Measurements from ENCODE around the gene NXT1. TPM values are rescaled to one million over a fixed set of nuclear protein-coding genes. Genes with fewer than 3 reads are reported as not detected.

The NXT1 gene
- total and polyA plus RNA-seq, 10 of the 15 experiments (the other 5 are each of a cell fraction or from before 2014, with no cell fraction given): 10.2 to 66.7 (median 44.0) TPM

DNA sequence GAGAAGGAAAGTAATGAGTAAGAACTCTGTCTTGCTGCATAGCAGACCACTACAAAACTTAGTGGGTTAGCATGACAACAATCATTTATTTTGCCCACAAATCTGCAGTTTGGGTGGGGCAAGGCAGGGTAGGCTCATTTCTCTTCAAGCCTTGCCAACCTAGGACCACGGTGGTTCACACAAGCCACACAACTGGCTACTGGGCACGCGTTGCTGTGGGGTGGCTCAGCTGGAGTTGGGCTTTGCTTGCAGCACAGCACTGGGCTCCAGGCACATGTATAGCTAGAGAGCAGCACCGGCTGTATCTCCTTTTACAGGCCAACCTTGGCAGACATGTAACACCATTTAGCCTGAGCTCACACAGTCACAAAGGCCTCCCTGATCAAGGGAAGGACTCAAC lies 4.6 kb upstream of the NXT1 start:
- H3K27me3 ChIP-seq (replicated peaks in 1 of 2; ENCODE audit: control insufficient read depth in 2 of 2, insufficient read depth in 2 of 2, low read length in 1 of 2): no peaks in the 10 kb centered on the region
- H3K4me3 ChIP-seq: no peak overlapping the region
- no peaks in the 10 kb centered on the region for H3K36me3 ChIP-seq (ENCODE audit: control insufficient read depth in 2 of 2, insufficient read depth in 2 of 2, low read length in 1 of 2)
- intact Hi-C loops (cut with micrococcal nuclease; ENCODE audit: unreplicated experiment) (loop anchor here (10.0 kb wide), 1 partner anchor 291 kb away; no protein-coding TSS in a partner anchor), in situ Hi-C loops (cut with MboI) (no loop called here)
- POLR2A ChIA-PET: no interaction called here
- DNase-seq (ENCODE audit: low read depth, low spot score) (no peak), ATAC-seq (no peak), FAIRE-seq (no peak)
- H4K20me1 ChIP-seq (ENCODE audit: control insufficient read depth, insufficient read depth): no peaks in the 10 kb centered on the region
- TF ChIP-seq PML (IDR thresholded peaks at IDR 0.05; ENCODE audit: low read length) (no peak), RCOR1 (conservative IDR thresholded peaks at IDR 0.05; ENCODE audit: low read depth, low read length) (no peak)
- RAD21 ChIA-PET (ENCODE audit: unreplicated experiment): interaction anchor here (0.8 kb wide), 1 partner anchor 259 kb away, joined by 3 read pairs; no protein-coding TSS in a partner anchor
- H3K4me1 ChIP-seq (ENCODE audit: control insufficient read depth, insufficient read depth, low read length): no peaks in the 10 kb centered on the region; the same call in 1 of the 2 replicates
- no peak overlapping the region for H2AFZ ChIP-seq (ENCODE audit: control insufficient read depth, low read depth, low read length)
- no peak overlapping the region for H3K27ac ChIP-seq (ENCODE audit: control insufficient read depth, insufficient read depth)
- WGBS (ENCODE audit: insufficient coverage, insufficient replicate concordance, low lambda C conversion rate, missing lambda C conversion rate): 77% methylated on average over 4 of the region's 4 CpGs
- CTCF ChIA-PET: no interaction called here
- no TSS peak for BruUV-seq (replicated peaks)
- SMC1A ChIA-PET (ENCODE audit: uncharacterized antibody, unreplicated experiment): no interaction called here
- H3K9ac ChIP-seq (ENCODE audit: control insufficient read depth, insufficient read depth, low read length): no peak overlapping the region
- H3K9me3 ChIP-seq (replicated peaks; ENCODE audit: control insufficient read depth, insufficient read depth, low read length): no peaks in the 10 kb centered on the region
- H3K79me2 ChIP-seq (ENCODE audit: control insufficient read depth, insufficient read depth, low read length): peaks cover 5% of the 10 kb centered on the region
- H3K4me2 ChIP-seq (ENCODE audit: control insufficient read depth, insufficient read depth): no peak overlapping the region

DNA sequence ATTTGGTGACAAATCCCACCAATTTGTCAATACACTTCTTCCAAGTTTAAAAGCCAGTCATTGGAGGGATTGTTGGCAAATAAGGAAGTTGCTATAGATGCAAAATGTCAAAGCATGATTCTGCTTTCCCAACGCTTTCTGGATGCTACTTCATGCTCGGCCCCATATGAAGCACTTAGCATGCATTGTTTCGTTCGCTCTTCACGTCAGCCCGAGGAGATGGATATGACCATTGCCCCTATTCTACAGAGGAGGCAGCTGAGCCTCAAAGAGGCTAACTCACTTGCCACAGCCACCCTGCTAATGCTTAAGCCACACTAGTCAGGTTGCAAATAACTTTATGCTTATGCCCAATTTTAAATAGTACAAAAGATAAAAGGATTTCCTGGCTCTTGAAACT lies 2.8 kb upstream of the NXT1 start:
- peaks cover 4% of the 10 kb centered on the region for H3K4me1 ChIP-seq (ENCODE audit: control insufficient read depth, insufficient read depth, low read length)
- H3K9ac ChIP-seq (ENCODE audit: control insufficient read depth, insufficient read depth, low read length): no peak overlapping the region
- ChIA-PET CTCF (interaction anchor here (1.5 kb wide), 1 partner anchor 99 kb away, joined by 4 read pairs; no protein-coding TSS in a partner anchor), SMC1A (ENCODE audit: uncharacterized antibody, unreplicated experiment) (no interaction called here), RAD21 (ENCODE audit: unreplicated experiment) (interaction anchor here (1.5 kb wide), 1 partner anchor 99 kb away, joined by 3 read pairs; no protein-coding TSS in a partner anchor), POLR2A (no interaction called here)
- H3K9me3 ChIP-seq (replicated peaks; ENCODE audit: control insufficient read depth, insufficient read depth, low read length): no peaks in the 10 kb centered on the region
- peaks cover 22% of the 10 kb centered on the region for H3K79me2 ChIP-seq (ENCODE audit: control insufficient read depth, insufficient read depth, low read length)
- no peak for DNase-seq (ENCODE audit: low read depth, low spot score)
- no peak for FAIRE-seq
- ATAC-seq: no peak
- H3K36me3 ChIP-seq (ENCODE audit: control insufficient read depth in 2 of 2, insufficient read depth in 2 of 2, low read length in 1 of 2): no peaks in the 10 kb centered on the region
- no peak overlapping the region for H3K4me3 ChIP-seq
- no peaks in the 10 kb centered on the region for H3K27me3 ChIP-seq (replicated peaks in 1 of 2; ENCODE audit: control insufficient read depth in 2 of 2, insufficient read depth in 2 of 2, low read length in 1 of 2)
- no TSS peak for BruUV-seq (replicated peaks)
- no peak overlapping the region for H2AFZ ChIP-seq (ENCODE audit: control insufficient read depth, low read depth, low read length)
- no peak overlapping the region for H3K27ac ChIP-seq (ENCODE audit: control insufficient read depth, insufficient read depth)
- H4K20me1 ChIP-seq (ENCODE audit: control insufficient read depth, insufficient read depth): no peaks in the 10 kb centered on the region
- intact Hi-C loops (cut with micrococcal nuclease; ENCODE audit: unreplicated experiment): loop anchor here (10.0 kb wide), 1 partner anchor 293 kb away; no protein-coding TSS in a partner anchor
- H3K4me2 ChIP-seq (ENCODE audit: control insufficient read depth, insufficient read depth): no peak overlapping the region
- in situ Hi-C loops (cut with MboI): no loop called here
- WGBS (ENCODE audit: insufficient coverage, insufficient replicate concordance, low lambda C conversion rate, missing lambda C conversion rate): 95% methylated on average over 6 of the region's 6 CpGs
- TF ChIP-seq EED (IDR thresholded peaks at IDR 0.05; ENCODE audit: low read depth) (no peak), RBBP5 (conservative IDR thresholded peaks at IDR 0.05) (no peak), MEF2A (IDR thresholded peaks at IDR 0.05; ENCODE audit: insufficient read depth, low read depth, low read length) (no peak), RELA (IDR thresholded peaks at IDR 0.05; ENCODE audit: borderline replicate concordance, partially characterized antibody) (no peak), SRF (IDR thresholded peaks at IDR 0.05; ENCODE audit: low read depth in 2 of 2, low read length in 2 of 2) (no peak), EZH2 (IDR thresholded peaks at IDR 0.05; ENCODE audit: borderline replicate concordance, control insufficient read depth, low read depth, low read length) (no peak), USF1 (IDR thresholded peaks at IDR 0.05; ENCODE audit: borderline replicate concordance, extremely low read length, insufficient read depth, low read depth, low read length) (no peak), TCF7 (IDR thresholded peaks at IDR 0.05; ENCODE audit: borderline replicate concordance) (no peak), CHD2 (IDR thresholded peaks at IDR 0.05; ENCODE audit: borderline replicate concordance, low read depth, low read length) (no peak), BACH1 (IDR thresholded peaks at IDR 0.05; ENCODE audit: borderline replicate concordance) (no peak), HDAC2 (IDR thresholded peaks at IDR 0.05) (no peak), CBFB (IDR thresholded peaks at IDR 0.05; ENCODE audit: low read depth) (no peak)
- TF ChIP-seq, protein P1, sequence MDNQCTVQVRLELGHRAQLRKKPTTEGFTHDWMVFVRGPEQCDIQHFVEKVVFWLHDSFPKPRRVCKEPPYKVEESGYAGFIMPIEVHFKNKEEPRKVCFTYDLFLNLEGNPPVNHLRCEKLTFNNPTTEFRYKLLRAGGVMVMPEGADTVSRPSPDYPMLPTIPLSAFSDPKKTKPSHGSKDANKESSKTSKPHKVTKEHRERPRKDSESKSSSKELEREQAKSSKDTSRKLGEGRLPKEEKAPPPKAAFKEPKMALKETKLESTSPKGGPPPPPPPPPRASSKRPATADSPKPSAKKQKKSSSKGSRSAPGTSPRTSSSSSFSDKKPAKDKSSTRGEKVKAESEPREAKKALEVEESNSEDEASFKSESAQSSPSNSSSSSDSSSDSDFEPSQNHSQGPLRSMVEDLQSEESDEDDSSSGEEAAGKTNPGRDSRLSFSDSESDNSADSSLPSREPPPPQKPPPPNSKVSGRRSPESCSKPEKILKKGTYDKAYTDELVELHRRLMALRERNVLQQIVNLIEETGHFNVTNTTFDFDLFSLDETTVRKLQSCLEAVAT (IDR thresholded peaks at IDR 0.05): no peak

Measured in GM12878 (cell line).